MM.1S (cell line): ENCODE data around the gene CRYBA2.

Experiments used
- EZH2 ChIP-seq: fragments of 300-600 bp; sonication (generic); optimal IDR thresholded peaks from 2 replicates; pipeline ENCODE3; 2017; ENCODE audit warnings: low read depth, mild to moderate bottlenecking, antibody characterized with exemption, low read length, mixed read lengths
- EZH2phosphoT487 ChIP-seq: fragments of 300-600 bp; sonication (generic); IDR thresholded peaks from 2 replicates; pipeline ENCODE4 v1.6.1; 2018; ENCODE audit warnings: antibody characterized with exemption, low read length
- TF ChIP-seq, protein P1 (sequence below): fragments of 300-600 bp; sonication (generic); IDR thresholded peaks from 2 replicates; pipeline ENCODE4 v1.5.1; 2016; ENCODE audit warnings: antibody characterized with exemption, low read length, mixed read lengths

- no peak for TF ChIP-seq EZH2phosphoT487
- TF ChIP-seq, protein P1, sequence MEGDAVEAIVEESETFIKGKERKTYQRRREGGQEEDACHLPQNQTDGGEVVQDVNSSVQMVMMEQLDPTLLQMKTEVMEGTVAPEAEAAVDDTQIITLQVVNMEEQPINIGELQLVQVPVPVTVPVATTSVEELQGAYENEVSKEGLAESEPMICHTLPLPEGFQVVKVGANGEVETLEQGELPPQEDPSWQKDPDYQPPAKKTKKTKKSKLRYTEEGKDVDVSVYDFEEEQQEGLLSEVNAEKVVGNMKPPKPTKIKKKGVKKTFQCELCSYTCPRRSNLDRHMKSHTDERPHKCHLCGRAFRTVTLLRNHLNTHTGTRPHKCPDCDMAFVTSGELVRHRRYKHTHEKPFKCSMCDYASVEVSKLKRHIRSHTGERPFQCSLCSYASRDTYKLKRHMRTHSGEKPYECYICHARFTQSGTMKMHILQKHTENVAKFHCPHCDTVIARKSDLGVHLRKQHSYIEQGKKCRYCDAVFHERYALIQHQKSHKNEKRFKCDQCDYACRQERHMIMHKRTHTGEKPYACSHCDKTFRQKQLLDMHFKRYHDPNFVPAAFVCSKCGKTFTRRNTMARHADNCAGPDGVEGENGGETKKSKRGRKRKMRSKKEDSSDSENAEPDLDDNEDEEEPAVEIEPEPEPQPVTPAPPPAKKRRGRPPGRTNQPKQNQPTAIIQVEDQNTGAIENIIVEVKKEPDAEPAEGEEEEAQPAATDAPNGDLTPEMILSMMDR: no peak
- no peak for TF ChIP-seq EZH2
These were observed 44.7 kb upstream of the CRYBA2 start for GRCh38 chr2:219037783-219038499.
